LNCAP (cell line): Measurements from ENCODE around the gene TRAF2.

Source experiments
- TF ChIP-seq, protein P1 (sequence below): fragments of 450-650 bp; IDR thresholded peaks from 2 replicates; pipeline ENCODE4 v1.5.1; 2017; ENCODE audit warnings: mild to moderate bottlenecking

The TRAF2 gene

GRCh38 chr9:136860933-136861873 is 25.1 kb upstream of the TRAF2 start:
- TF ChIP-seq, protein P1, sequence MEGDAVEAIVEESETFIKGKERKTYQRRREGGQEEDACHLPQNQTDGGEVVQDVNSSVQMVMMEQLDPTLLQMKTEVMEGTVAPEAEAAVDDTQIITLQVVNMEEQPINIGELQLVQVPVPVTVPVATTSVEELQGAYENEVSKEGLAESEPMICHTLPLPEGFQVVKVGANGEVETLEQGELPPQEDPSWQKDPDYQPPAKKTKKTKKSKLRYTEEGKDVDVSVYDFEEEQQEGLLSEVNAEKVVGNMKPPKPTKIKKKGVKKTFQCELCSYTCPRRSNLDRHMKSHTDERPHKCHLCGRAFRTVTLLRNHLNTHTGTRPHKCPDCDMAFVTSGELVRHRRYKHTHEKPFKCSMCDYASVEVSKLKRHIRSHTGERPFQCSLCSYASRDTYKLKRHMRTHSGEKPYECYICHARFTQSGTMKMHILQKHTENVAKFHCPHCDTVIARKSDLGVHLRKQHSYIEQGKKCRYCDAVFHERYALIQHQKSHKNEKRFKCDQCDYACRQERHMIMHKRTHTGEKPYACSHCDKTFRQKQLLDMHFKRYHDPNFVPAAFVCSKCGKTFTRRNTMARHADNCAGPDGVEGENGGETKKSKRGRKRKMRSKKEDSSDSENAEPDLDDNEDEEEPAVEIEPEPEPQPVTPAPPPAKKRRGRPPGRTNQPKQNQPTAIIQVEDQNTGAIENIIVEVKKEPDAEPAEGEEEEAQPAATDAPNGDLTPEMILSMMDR = no peak

GRCh38 chr9:136861874-136862457 is 24.4 kb upstream of the TRAF2 start:
- TF ChIP-seq, protein P1 = no peak

DNA sequence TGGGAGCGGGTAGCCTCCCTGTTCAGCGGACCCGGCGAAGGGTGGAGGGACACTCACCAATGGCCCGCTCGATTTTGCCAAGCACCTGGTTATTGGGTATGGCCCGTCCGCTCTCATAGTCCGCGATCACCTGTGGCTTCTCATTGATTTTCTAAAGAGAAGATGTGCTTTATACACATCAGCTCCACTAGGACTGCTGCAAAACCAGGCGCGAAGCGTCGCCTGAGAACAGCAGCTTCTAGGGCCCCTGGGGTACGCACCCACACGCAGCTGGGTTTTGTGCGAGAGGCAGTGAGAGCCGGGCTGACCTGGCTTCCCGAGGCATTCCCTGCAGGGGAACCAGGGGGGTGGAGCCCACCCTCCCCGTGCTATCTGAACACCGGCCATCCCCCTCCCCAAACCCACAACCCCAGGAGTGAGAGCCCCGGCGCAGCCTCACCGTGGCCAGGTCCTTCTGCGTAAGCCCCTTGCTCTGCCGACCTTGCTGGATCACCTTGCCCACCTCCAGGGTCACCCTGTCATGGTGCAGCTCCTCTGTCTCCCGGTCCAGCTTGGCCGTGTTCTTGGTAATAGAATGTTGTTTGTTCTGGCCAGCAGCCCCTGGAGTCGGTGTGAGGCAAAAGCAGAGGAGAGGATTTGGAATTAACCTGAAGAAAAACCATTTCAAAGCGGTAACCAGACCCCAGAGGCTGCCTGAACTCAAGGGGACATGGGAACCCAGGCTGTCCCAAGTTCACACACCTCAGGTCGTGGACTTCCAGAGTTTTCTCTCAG is 23.3 kb upstream of the TRAF2 start:
- TF ChIP-seq, protein P1 = no peak

- TF ChIP-seq, protein P1 = no peak
These were observed 22.6 kb upstream of the TRAF2 start for GRCh38 chr9:136863623-136864273.

DNA sequence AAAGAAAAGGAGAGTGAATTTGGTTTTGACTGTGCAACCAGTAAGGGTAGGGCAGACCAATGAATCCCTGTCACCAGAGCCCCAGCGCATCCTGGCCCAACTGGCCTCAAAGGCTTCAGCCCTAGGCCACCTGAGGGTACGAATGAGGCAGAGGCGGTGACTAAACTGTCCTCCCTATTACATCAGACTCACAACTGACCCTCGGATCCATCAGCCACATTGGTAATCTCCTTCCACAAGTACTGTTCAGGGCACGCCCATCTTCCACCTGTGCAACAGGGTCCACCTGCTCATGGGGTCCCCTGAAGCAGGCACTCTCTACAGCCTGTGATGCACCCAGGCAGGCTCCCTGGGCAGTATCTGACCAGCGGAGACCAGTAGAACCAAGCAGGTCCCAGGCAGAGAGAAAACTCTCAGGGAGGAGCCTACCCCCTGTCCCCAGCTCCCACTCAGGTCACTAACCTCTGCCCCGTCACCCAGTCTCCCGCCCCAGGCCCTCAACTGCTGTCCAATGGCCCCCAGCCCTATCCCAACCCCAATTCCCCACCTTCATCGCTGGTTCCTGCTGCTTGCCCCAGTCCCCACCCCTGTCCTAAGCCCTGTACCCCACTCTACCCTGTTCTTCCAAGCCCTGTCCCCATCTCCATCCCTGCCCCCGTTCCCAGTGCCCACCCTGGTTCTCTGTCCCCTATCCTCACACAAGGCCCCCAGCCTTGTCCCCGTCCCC is 21.1 kb upstream of the TRAF2 start:
- TF ChIP-seq, protein P1 = no peak

DNA sequence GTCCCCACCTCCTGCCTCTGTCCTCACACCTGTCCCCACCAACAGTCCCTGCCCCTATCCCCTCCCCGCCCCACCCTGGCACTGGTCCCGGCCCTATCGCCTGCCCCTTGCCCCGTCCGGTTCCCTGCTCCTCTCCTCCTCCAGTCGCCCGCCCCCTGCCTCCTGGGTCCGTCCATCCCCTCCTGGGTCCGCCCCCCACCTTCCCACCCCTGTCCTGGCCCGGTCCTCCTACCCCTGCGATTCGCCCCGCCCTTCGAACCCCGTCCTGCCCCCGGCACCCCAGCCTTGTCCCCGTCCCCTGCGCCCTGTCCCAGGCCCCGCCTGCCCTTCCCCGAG is 20.6 kb upstream of the TRAF2 start:
- TF ChIP-seq, protein P1 = no peak
